Measurements from ENCODE around the gene ZNF628.

GRCh38 chr19:55443045-55443823 lies 33.2 kb upstream of the ZNF628 start, which contains the start of gene SHISA7:
- TF ChIP-seq CTCF (IDR thresholded peaks at IDR 0.05; ENCODE audit: low read length), result no peak
- no peak for TF ChIP-seq EZH2 (IDR thresholded peaks at IDR 0.05; ENCODE audit: borderline replicate concordance, low read length)
